ENCODE data around the gene MYRF.

MYRF gene

DNA sequence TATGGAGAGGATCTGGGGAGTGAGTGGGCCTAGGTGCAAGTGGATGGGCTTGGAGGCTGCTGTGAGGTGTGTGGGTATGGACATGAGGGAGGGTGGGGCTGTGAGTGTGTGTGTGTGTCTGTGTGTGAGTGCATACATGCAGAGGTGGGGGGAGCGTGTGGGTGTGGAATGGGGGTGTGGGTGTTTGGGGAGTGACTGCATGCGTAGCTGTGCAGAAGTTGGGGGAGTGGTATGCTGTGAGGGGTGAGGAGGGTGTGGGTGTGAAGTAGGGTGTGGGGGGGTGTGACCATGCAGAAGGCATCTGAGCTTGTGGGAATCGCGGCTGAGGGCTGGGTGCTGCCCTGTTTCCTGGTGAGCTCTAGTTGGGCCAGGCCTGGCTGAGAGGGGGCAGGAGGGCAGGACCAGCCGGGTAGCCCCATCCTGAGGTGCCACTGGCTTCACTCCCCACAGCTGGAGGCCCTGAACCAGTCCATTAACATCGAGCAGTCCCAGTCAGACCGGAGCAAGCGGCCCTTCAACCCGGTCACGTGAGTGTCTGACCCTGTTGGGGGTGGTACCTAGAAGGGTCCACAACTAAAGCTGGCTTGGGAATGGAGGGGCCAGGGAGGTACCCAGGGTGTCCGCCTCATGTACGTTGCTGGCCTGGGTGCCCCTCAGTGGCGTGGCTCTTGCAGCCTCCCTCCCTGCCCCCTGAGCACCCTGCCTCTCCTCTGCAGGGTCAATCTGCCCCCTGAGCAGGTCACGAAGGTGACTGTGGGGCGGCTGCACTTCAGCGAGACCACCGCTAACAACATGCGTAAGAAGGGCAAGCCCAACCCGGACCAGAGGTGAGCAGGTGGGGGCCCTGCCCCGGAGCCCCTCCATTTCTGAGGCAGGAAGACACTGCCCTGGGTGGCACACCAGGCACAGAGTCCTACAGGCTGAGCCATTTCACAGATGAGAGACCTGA, 23.4 kb downstream of the MYRF start:
- POLR2A ChIA-PET = no interaction called here

More for the DNA sequence above, 23.4 kb downstream of the MYRF start:
- TF ChIP-seq KLF9 (tag by site-specific recombination; IDR thresholded peaks at IDR 0.05; ENCODE audit: low read depth) = peak; percentile 39; the same call in 1 of the 2 replicates
- TF ChIP-seq ZNF473 (tag by site-specific recombination; IDR thresholded peaks at IDR 0.05) = no peak
- TF ChIP-seq ZNF785 (tag by site-specific recombination; IDR thresholded peaks at IDR 0.05) = no peak
- no peak for TF ChIP-seq YY2 (tag by site-specific recombination; IDR thresholded peaks at IDR 0.05)
- TF ChIP-seq, protein P1, sequence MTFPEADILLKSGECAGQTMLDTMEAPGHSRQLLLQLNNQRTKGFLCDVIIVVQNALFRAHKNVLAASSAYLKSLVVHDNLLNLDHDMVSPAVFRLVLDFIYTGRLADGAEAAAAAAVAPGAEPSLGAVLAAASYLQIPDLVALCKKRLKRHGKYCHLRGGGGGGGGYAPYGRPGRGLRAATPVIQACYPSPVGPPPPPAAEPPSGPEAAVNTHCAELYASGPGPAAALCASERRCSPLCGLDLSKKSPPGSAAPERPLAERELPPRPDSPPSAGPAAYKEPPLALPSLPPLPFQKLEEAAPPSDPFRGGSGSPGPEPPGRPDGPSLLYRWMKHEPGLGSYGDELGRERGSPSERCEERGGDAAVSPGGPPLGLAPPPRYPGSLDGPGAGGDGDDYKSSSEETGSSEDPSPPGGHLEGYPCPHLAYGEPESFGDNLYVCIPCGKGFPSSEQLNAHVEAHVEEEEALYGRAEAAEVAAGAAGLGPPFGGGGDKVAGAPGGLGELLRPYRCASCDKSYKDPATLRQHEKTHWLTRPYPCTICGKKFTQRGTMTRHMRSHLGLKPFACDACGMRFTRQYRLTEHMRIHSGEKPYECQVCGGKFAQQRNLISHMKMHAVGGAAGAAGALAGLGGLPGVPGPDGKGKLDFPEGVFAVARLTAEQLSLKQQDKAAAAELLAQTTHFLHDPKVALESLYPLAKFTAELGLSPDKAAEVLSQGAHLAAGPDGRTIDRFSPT (tag by site-specific recombination; IDR thresholded peaks at IDR 0.05) = peak; percentile 26; the same call in 1 of the 2 replicates
- TF ChIP-seq ZNF585B (tag by site-specific recombination; IDR thresholded peaks at IDR 0.05) = no peak
- no peak for TF ChIP-seq ZNF830 (tag by site-specific recombination; IDR thresholded peaks at IDR 0.05; ENCODE audit: low read depth)
- TF ChIP-seq ZNF677 (tag by site-specific recombination; IDR thresholded peaks at IDR 0.05) = no peak
- TF ChIP-seq ZNF366 (tag by site-specific recombination; conservative IDR thresholded peaks at IDR 0.05) = no peak
- TF ChIP-seq TRIM28 (IDR thresholded peaks at IDR 0.05; ENCODE audit: borderline replicate concordance, low read length) = no peak
- TF ChIP-seq ZNF423 (tag by site-specific recombination; IDR thresholded peaks at IDR 0.05) = no peak
- peak; percentile 100 for TF ChIP-seq ZFHX2 (tag by site-specific recombination; conservative IDR thresholded peaks at IDR 0.05)
- TF ChIP-seq EGR2 (tag by site-specific recombination; IDR thresholded peaks at IDR 0.05; ENCODE audit: low read depth) = peak; percentile 99
- TF ChIP-seq, protein P2, sequence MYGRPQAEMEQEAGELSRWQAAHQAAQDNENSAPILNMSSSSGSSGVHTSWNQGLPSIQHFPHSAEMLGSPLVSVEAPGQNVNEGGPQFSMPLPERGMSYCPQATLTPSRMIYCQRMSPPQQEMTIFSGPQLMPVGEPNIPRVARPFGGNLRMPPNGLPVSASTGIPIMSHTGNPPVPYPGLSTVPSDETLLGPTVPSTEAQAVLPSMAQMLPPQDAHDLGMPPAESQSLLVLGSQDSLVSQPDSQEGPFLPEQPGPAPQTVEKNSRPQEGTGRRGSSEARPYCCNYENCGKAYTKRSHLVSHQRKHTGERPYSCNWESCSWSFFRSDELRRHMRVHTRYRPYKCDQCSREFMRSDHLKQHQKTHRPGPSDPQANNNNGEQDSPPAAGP (tag by site-specific recombination; IDR thresholded peaks at IDR 0.05) = no peak; the same call in 1 of the 2 replicates
- peak; percentile 57; the same call in 1 of the 2 replicates for TF ChIP-seq KLF8 (tag by site-specific recombination; IDR thresholded peaks at IDR 0.05)
- TF ChIP-seq ZNF626 (tag by site-specific recombination; IDR thresholded peaks at IDR 0.05) = no peak
- TF ChIP-seq, protein P3, sequence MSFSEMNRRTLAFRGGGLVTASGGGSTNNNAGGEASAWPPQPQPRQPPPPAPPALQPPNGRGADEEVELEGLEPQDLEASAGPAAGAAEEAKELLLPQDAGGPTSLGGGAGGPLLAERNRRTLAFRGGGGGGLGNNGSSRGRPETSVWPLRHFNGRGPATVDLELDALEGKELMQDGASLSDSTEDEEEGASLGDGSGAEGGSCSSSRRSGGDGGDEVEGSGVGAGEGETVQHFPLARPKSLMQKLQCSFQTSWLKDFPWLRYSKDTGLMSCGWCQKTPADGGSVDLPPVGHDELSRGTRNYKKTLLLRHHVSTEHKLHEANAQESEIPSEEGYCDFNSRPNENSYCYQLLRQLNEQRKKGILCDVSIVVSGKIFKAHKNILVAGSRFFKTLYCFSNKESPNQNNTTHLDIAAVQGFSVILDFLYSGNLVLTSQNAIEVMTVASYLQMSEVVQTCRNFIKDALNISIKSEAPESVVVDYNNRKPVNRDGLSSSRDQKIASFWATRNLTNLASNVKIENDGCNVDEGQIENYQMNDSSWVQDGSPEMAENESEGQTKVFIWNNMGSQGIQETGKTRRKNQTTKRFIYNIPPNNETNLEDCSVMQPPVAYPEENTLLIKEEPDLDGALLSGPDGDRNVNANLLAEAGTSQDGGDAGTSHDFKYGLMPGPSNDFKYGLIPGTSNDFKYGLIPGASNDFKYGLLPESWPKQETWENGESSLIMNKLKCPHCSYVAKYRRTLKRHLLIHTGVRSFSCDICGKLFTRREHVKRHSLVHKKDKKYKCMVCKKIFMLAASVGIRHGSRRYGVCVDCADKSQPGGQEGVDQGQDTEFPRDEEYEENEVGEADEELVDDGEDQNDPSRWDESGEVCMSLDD (tag by site-specific recombination; IDR thresholded peaks at IDR 0.05) = no peak
- no peak for TF ChIP-seq ZNF610 (tag by site-specific recombination; IDR thresholded peaks at IDR 0.05; ENCODE audit: borderline replicate concordance)
- TF ChIP-seq TCF7L2 (IDR thresholded peaks at IDR 0.05; ENCODE audit: borderline replicate concordance, low read depth, low read length) = no peak
- TF ChIP-seq, protein P4, sequence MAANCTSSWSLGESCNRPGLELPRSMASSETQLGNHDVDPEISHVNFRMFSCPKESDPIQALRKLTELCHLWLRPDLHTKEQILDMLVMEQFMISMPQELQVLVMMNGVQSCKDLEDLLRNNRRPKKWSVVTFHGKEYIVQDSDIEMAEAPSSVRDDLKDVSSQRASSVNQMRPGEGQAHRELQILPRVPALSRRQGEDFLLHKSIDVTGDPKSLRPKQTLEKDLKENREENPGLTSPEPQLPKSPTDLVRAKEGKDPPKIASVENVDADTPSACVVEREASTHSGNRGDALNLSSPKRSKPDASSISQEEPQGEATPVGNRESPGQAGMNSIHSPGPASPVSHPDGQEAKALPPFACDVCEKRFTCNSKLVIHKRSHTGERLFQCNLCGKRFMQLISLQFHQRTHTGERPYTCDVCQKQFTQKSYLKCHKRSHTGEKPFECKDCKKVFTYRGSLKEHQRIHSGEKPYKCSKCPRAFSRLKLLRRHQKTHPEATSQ (tag by site-specific recombination; IDR thresholded peaks at IDR 0.05) = no peak
- no peak for TF ChIP-seq ZNF112 (tag by site-specific recombination; IDR thresholded peaks at IDR 0.05)
- peak; percentile 98 for TF ChIP-seq KLF1 (tag by site-specific recombination; IDR thresholded peaks at IDR 0.05)
- no peak for TF ChIP-seq ZSCAN23 (tag by site-specific recombination; IDR thresholded peaks at IDR 0.05)
- no peak for TF ChIP-seq ZNF560 (tag by site-specific recombination; IDR thresholded peaks at IDR 0.05; ENCODE audit: borderline replicate concordance)
- TF ChIP-seq, protein P5, sequence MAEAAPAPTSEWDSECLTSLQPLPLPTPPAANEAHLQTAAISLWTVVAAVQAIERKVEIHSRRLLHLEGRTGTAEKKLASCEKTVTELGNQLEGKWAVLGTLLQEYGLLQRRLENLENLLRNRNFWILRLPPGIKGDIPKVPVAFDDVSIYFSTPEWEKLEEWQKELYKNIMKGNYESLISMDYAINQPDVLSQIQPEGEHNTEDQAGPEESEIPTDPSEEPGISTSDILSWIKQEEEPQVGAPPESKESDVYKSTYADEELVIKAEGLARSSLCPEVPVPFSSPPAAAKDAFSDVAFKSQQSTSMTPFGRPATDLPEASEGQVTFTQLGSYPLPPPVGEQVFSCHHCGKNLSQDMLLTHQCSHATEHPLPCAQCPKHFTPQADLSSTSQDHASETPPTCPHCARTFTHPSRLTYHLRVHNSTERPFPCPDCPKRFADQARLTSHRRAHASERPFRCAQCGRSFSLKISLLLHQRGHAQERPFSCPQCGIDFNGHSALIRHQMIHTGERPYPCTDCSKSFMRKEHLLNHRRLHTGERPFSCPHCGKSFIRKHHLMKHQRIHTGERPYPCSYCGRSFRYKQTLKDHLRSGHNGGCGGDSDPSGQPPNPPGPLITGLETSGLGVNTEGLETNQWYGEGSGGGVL (tag by site-specific recombination; IDR thresholded peaks at IDR 0.05) = peak; percentile 66; the same call in 1 of the 2 replicates
- Histone ChIP-seq H3K4me1 (ENCODE audit: control insufficient read depth, insufficient read depth, low read length) (no peaks in the 10 kb centered on the region), H3K27ac (ENCODE audit: extremely low read depth, low read depth, low read length) (no peak overlapping the region), H3K4me3 (ENCODE audit: low read depth, low read length) (no peak overlapping the region), H3K9me3 (ENCODE audit: control insufficient read depth, insufficient read depth, low read depth, low read length) (no peaks in the 10 kb centered on the region), H3K36me3 (ENCODE audit: control insufficient read depth in 2 of 2, insufficient read depth in 1 of 2, low read length in 2 of 2) (peaks cover 0 to 4% of the 10 kb centered on the region in 2 experiments; a peak in 1 of 3 replicates)
- CTCF ChIA-PET = interaction anchor here (0.7 to 2.0 kb wide), 6 partner anchors 13 to 615 kb away, joined by 3 to 11 read pairs (median 6); no protein-coding TSS in a partner anchor
